Right lobe of liver (tissue), 6 donors: Measurements from ENCODE around the gene KIF13A. TPM values are rescaled to one million over a fixed set of nuclear protein-coding genes. Genes with fewer than 3 reads are reported as not detected.
"Not testable (repeated sequence)": the region's sequence is repeated elsewhere in the genome, so short reads cannot be mapped to it uniquely, and the experiment has no call there.

Experiments
- ATAC-seq, 4 donors: fragments of 200-7000 bp; cut with Tn5 transposase; one replicate each; pipeline ENCODE4 v1.9.1; 2020; ENCODE audit warnings: mild to moderate bottlenecking in 4 of 4, moderate library complexity in 4 of 4
- DNase-seq, 3 donors: peaks; one replicate each; pipeline ENCODE4 v3.0.0-alpha.2; 2020
- H3K27ac ChIP-seq, 3 donors: fragments of 200-600 bp; one replicate each; pipeline ENCODE4 v1.8.0; 2022
- H3K27me3 ChIP-seq, 2 donors: fragments of 200-600 bp; one replicate each; pipeline ENCODE4 v1.8.0; 2022
- H3K36me3 ChIP-seq, 4 donors: fragments of 200-600 bp; sonication (generic) in 1 of 4; one replicate each; pipeline versions ENCODE4 v1.5.1 to v1.8.0; 2017 to 2022; ENCODE audit warnings: control low read depth in 1 of 4
- H3K4me1 ChIP-seq, 4 donors: fragments of 200-600 bp; sonication (generic) in 1 of 4; one replicate each; pipeline versions ENCODE4 v1.5.1 to v1.8.0; 2017 to 2022; ENCODE audit warnings: control low read depth in 1 of 4
- H3K4me3 ChIP-seq, 3 donors: fragments of 200-600 bp; one replicate each; pipeline ENCODE4 v1.8.0; 2022
- H3K9me3 ChIP-seq, 4 donors: fragments of 200-600 bp; sonication (generic) in 1 of 4; one replicate each; pipeline versions ENCODE4 v1.5.1 to v1.8.0; 2017 to 2022; ENCODE audit warnings: control low read depth in 1 of 4
- POLR2A ChIP-seq: fragments of 450-650 bp; IDR thresholded peaks from one replicate; pipeline ENCODE4 v1.6.1; 2017; ENCODE audit warnings: antibody characterized with exemption, mild to moderate bottlenecking
- WGBS: methylation state at CpG from one replicate; pipeline ENCODE4 v1.1.6; 2018; ENCODE audit warnings: low coverage, low lambda C conversion rate; ENCODE audit not compliant: insufficient coverage; ENCODE audit errors: missing lambda C conversion rate; 5-methylcytosine and 5-hydroxymethylcytosine counted together
- intact Hi-C, 2 donors: fragments of 100-400 bp; cut with DNase I; formaldehyde crosslinking; loops; one replicate each; pipeline versions ENCODE4 v1.11.2 to v1.14.1; 2022
- total RNA-seq, 6 experiments: library from RNA; depleted of rRNA in 2 of 6; stranded (reverse); fragments of >200 nt in 2 of 6; fragmentation: NEBNext Ultra II Directional in 3 of 6; extraction: Animal tissue kit (Norgen Biotek cat#: 25700) in 3 of 6; gene quantifications; one replicate each; pipeline versions ENCODE4 v1.1.0 to v1.2.4, GENCODE V29; 2016 to 2023
- TF ChIP-seq, protein P1 (sequence below), 4 donors: fragments of 200-600 bp in 3 of 4; fragments of 450-650 bp in 1 of 4; IDR thresholded peaks; one replicate each; pipeline versions ENCODE4 v1.5.1 to v1.8.0; 2016 to 2022; ENCODE audit warnings: antibody characterized with exemption in 4 of 4, mild to moderate bottlenecking in 2 of 4
- donor health status: DM: no; HTN: yes; CAD: no.
- donor health status: DM: no; HTN: no; CAD: no.
- donor health status: DM: no; HTN: no; CAD: no.
- donor health status: DM: no; HTN: yes; CAD: no.
- donor health status: DM: no; HTN: yes; CAD: no.

Gene KIF13A
- total RNA-seq, 6 experiments from 2014 or later, result 17.7 to 19.4 (median 18.4) TPM

DNA sequence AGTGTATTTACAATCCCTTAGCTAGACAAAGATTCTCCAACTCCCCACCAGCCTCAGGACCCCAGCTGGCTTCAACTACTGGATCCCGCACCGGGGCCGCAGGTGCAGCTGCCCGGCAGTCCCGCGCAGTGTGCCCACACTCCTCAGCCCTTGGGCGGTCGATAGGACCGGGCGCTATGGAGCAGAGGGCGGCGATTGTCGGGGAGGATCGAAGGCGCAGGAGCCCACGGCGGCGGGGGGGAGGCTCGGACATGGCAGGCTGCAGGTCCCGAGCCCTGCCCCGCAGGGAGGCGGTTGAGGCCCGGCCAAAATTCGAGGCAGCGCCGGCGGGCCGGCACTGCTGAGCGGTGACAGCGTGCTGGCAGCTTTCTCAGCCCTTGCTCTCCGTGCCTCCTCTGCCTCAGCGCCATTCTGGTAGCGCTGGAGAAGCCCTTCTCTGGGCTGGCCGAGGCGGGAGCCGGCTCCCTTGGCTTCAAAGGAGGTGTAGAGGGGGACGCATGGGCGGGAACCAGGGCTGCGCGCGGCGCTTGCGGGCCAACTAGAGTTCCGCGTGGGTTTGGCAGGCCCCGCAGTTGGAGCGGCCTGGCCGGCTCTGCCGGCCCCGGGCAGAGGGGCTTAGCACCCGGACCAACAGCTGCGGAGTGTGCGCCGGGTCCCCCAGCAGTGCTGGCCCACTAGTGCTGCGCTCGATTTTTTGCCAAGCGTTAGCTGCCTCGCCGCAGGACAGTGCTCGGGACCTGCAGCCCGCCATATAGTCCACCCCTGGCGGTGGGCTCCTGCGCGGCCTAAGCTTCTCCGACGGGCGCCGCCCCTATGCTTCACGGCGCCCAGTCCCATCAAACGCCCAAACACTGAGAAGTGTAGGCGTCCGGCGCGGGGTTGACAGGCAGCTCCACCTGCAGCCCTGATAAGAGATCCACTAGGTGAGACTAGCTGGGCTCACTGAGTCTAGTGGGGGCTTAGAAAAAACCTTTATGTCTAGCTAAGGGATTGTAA, 32.4 kb upstream of the KIF13A start:
- Histone ChIP-seq H3K27me3 (no peaks in the 10 kb centered on the region), H3K4me1 (no peaks in the 10 kb centered on the region), H3K4me3 (peak overlapping the region in 2 of 3 donors; percentile 35 to 44), H3K9me3 (no peaks in the 10 kb centered on the region), H3K27ac (no peak overlapping the region), H3K36me3 (no peaks in the 10 kb centered on the region)
- TF ChIP-seq, protein P1, sequence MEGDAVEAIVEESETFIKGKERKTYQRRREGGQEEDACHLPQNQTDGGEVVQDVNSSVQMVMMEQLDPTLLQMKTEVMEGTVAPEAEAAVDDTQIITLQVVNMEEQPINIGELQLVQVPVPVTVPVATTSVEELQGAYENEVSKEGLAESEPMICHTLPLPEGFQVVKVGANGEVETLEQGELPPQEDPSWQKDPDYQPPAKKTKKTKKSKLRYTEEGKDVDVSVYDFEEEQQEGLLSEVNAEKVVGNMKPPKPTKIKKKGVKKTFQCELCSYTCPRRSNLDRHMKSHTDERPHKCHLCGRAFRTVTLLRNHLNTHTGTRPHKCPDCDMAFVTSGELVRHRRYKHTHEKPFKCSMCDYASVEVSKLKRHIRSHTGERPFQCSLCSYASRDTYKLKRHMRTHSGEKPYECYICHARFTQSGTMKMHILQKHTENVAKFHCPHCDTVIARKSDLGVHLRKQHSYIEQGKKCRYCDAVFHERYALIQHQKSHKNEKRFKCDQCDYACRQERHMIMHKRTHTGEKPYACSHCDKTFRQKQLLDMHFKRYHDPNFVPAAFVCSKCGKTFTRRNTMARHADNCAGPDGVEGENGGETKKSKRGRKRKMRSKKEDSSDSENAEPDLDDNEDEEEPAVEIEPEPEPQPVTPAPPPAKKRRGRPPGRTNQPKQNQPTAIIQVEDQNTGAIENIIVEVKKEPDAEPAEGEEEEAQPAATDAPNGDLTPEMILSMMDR (IDR thresholded peaks at IDR 0.05), result no peak
- no peak for TF ChIP-seq POLR2A
- no peak for DNase-seq
- intact Hi-C loops, result no loop called here
- WGBS, result 47% methylated on average over 6 of the region's 75 CpGs
- ATAC-seq, result peak in 3 of 4 donors; percentile 59 to 76 (median 67)

DNA sequence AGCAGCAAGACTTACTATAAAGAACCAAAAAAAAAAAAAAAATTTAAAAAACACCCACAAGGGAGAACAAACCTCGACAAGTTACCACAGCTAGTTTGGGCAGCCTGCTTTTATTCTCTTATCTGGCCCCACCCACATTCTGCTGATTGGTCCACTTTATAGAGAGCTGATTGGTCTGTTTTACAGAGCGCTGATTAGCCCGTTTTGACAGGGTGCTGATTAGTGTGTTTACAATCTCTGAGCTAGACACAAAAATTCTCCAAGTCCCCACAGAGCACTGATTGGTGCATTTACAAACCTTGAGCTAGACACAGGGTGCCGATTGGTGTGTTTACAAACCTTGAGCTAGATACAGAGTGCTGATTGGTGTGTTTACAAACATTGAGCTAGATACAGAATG, 31.7 kb upstream of the KIF13A start:
- H3K4me3 ChIP-seq, result peak overlapping the region in 1 of 3 donors; percentile 44
- WGBS, result 67% methylated on average over 4 of the region's 4 CpGs

DNA sequence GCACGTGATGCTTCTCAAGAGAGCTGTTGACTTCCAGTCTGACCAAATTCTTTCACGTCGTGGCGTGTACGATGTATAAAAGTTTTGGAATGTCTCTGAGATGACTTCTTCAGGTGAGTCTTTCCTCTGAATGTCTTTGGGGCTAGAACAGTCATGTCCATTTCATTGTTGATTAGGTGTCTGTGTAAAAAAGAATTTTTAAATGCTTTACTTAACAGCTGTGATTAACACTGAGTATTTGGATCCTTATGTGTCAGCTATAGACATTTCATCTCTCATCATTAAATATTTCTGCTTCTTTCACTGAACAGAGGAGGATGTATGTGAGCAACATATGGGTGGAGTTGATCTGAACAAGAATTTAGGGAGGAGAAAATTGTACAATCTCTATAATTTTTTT, 29.3 kb upstream of the KIF13A start:
- no peak for TF ChIP-seq POLR2A
- TF ChIP-seq, protein P1 (IDR thresholded peaks at IDR 0.05), result no peak
- H3K27ac ChIP-seq, result no peak overlapping the region
- WGBS, result 76% methylated on average over 5 of the region's 5 CpGs
- no peaks in the 10 kb centered on the region for H3K4me1 ChIP-seq
- intact Hi-C loops, result no loop called here
- no peak overlapping the region for H3K4me3 ChIP-seq
- no peaks in the 10 kb centered on the region for H3K36me3 ChIP-seq
- ATAC-seq (no peak), DNase-seq (no peak)
- H3K27me3 ChIP-seq, result no peaks in the 10 kb centered on the region
- no peaks in the 10 kb centered on the region for H3K9me3 ChIP-seq

More for the DNA sequence above, 31.7 kb upstream of the KIF13A start:
- ATAC-seq, result peak in 1 of 4 donors; percentile 46
- H3K9me3 ChIP-seq, H3K4me1 ChIP-seq, DNase-seq, H3K36me3 ChIP-seq, H3K27ac ChIP-seq, H3K27me3 ChIP-seq, intact Hi-C loops: not testable (repeated sequence)

DNA sequence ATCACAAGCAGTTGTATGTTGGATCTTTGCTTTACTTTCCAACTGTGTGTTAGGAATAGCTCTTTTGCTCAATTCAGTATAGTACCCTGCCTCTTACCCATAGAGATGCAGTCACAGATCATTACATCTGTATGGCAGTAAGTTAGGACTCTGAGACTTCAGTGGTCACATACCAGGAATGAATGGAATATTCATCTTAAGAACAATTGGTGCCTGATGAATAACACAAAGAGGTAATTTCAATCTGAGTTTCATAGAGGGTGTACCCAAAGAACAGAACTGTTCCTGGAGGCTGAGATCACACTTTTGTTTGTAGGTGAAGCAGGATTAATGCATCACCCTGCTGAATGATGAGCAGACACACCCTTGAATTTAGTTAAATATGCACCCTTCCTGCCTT, 28.7 kb upstream of the KIF13A start:
- TF ChIP-seq POLR2A, result no peak
- TF ChIP-seq, protein P1 (IDR thresholded peaks at IDR 0.05), result no peak
- H3K9me3 ChIP-seq, result no peaks in the 10 kb centered on the region
- intact Hi-C loops, result no loop called here
- no peak overlapping the region for H3K4me3 ChIP-seq
- DNase-seq, result no peak
- no peaks in the 10 kb centered on the region for H3K36me3 ChIP-seq
- no peaks in the 10 kb centered on the region for H3K27me3 ChIP-seq
- no peaks in the 10 kb centered on the region for H3K4me1 ChIP-seq
- ATAC-seq, result no peak
- H3K27ac ChIP-seq, result no peak overlapping the region

DNA sequence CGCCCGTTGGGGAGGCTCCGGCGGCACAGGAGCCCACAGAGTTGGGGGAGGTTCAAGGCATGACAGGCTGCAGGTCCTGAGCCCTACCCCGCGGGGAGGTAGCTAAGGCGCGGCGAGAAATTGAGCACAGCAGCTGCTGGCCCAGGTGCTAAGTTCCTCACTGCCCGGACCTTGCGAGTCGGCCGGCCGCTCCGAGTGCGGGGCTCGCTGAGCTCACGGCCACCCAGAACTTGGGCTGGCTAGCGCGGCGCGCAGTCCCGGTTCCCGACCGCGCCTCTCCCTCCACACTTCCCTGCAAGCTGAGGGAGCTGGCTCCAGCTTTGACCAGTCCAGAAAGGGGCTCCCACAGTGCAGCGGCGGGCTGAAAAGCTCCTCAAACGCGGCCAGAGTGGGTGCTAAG, 23.9 kb upstream of the KIF13A start:
- Histone ChIP-seq H3K4me1 (no peaks in the 10 kb centered on the region), H3K4me3 (no peak overlapping the region), H3K36me3 (no peaks in the 10 kb centered on the region), H3K9me3 (no peaks in the 10 kb centered on the region), H3K27me3 (no peaks in the 10 kb centered on the region), H3K27ac (no peak overlapping the region)
- no peak for TF ChIP-seq POLR2A
- TF ChIP-seq, protein P1 (IDR thresholded peaks at IDR 0.05), result no peak
- WGBS, result 100% methylated on average over 2 of the region's 30 CpGs
- no peak for DNase-seq
- no peak for ATAC-seq
- intact Hi-C loops, result no loop called here

DNA sequence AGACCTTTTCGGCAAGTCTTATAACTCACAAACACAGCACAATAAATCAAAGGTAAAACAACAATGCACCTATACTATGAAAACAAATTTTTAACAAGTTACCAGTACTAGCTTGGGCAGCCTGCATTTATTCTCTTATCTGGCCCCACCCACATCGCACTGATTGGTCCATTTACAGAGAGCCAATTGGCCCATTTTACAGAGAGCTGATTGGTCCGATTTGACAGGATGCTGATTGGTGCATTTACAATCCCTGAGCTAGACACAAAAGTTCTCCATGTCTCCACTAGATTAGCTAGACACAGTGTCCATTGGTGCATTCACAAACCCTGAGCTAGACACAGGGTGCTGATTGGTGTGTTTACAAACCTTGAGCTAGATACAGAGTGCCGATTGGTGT, 23.1 kb upstream of the KIF13A start:
- H3K36me3 ChIP-seq, H3K4me3 ChIP-seq, H3K27ac ChIP-seq, DNase-seq, intact Hi-C loops, H3K4me1 ChIP-seq, H3K9me3 ChIP-seq, H3K27me3 ChIP-seq, ATAC-seq: not testable (repeated sequence)
- WGBS, result 90% methylated on average over 3 of the region's 4 CpGs
